ENCODE data around the gene TSPYL6.

Gene TSPYL6

GRCh38 chr2:54255230-54256090, 569 bp downstream of the TSPYL6 start:
- DNase-seq, result no peak

- no peak for DNase-seq
Measured at GRCh38 chr2:54254180-54254579, 1.8 kb downstream of the TSPYL6 start.

- no peak for DNase-seq
Measured at GRCh38 chr2:54249629-54250028, 6.4 kb downstream of the TSPYL6 start.

GRCh38 chr2:54247115-54247514, 8.9 kb downstream of the TSPYL6 start:
- DNase-seq, result no peak

- no peak for DNase-seq
Measured at GRCh38 chr2:54240515-54241469, 15.2 kb downstream of the TSPYL6 start.

- no peak for DNase-seq
Measured at GRCh38 chr2:54239427-54239826, 16.6 kb downstream of the TSPYL6 start.

- no peak for DNase-seq
Measured at GRCh38 chr2:54237428-54237827, 18.6 kb downstream of the TSPYL6 start.

GRCh38 chr2:54233832-54234649, 22.0 kb downstream of the TSPYL6 start:
- DNase-seq, result no peak

- DNase-seq, result no peak
Measured at GRCh38 chr2:54228945-54229344, 27.1 kb downstream of the TSPYL6 start.

GRCh38 chr2:54227798-54228197, 28.2 kb downstream of the TSPYL6 start:
- no peak for DNase-seq

- no peak for DNase-seq
Measured at GRCh38 chr2:54226260-54226659, 29.8 kb downstream of the TSPYL6 start.

GRCh38 chr2:54224997-54225396, 31.0 kb downstream of the TSPYL6 start:
- DNase-seq, result no peak

- DNase-seq, result no peak
Measured at GRCh38 chr2:54213082-54213481, 42.9 kb downstream of the TSPYL6 start.

- no peak for DNase-seq
Measured at GRCh38 chr2:54212456-54212855, 43.6 kb downstream of the TSPYL6 start.

GRCh38 chr2:54209379-54209778, 46.6 kb downstream of the TSPYL6 start:
- no peak for DNase-seq

- no peak for DNase-seq
Measured at GRCh38 chr2:54208364-54209240, 47.4 kb downstream of the TSPYL6 start.

- DNase-seq, result no peak
Measured at GRCh38 chr2:54207666-54208195, 48.3 kb downstream of the TSPYL6 start.

GRCh38 chr2:54206596-54206995, 49.4 kb downstream of the TSPYL6 start:
- DNase-seq, result no peak

GRCh38 chr2:54204476-54204875, 51.6 kb downstream of the TSPYL6 start:
- DNase-seq, result no peak
